Type B pancreatic cell (in vitro differentiated cells): Measurements from ENCODE around the gene ATP1B1. TPM values are rescaled to one million over a fixed set of nuclear protein-coding genes. Genes with fewer than 3 reads are reported as not detected.

Experiments
- DNase-seq: peaks from one replicate; pipeline ENCODE4 v3.0.0; 2021; ENCODE audit warnings: mixed read lengths; ENCODE audit not compliant: unreplicated experiment; ENCODE audit errors: extremely low spot score
- H3K27ac Mint-ChIP-seq: 2 replicates; pipeline ENCODE4 v1.8.0; 2021; ENCODE audit warnings: mild to moderate bottlenecking, mixed read lengths
- H3K27me3 Mint-ChIP-seq: 2 replicates; pipeline ENCODE4 v1.8.0; 2021; ENCODE audit warnings: mixed read lengths
- H3K36me3 Mint-ChIP-seq: 2 replicates; pipeline ENCODE4 v1.8.0; 2021; ENCODE audit warnings: mixed read lengths
- H3K4me1 Mint-ChIP-seq: one replicate; pipeline ENCODE4 v1.8.0; 2021; ENCODE audit warnings: mixed read lengths; ENCODE audit not compliant: unreplicated experiment
- H3K4me3 Mint-ChIP-seq: 2 replicates; pipeline ENCODE4 v1.8.0; 2021; ENCODE audit warnings: mild to moderate bottlenecking, mixed read lengths
- H3K9me3 Mint-ChIP-seq: 2 replicates; pipeline ENCODE4 v1.8.0; 2021; ENCODE audit warnings: mixed read lengths
- total RNA-seq: library from RNA; stranded (reverse); gene quantifications from 2 replicates; pipeline ENCODE4 v1.2.1, GENCODE V29; 2021; ENCODE audit warnings: low replicate concordance
- TF ChIP-seq, protein P1 (sequence below): fragments of 200-600 bp; sonication (generic); conservative IDR thresholded peaks from 2 replicates; pipeline ENCODE4 v1.5.0; 2021; ENCODE audit warnings: antibody characterized with exemption, mild to moderate bottlenecking

Gene ATP1B1
- total RNA-seq, 1 donor from 2014 or later = 237 TPM

DNA sequence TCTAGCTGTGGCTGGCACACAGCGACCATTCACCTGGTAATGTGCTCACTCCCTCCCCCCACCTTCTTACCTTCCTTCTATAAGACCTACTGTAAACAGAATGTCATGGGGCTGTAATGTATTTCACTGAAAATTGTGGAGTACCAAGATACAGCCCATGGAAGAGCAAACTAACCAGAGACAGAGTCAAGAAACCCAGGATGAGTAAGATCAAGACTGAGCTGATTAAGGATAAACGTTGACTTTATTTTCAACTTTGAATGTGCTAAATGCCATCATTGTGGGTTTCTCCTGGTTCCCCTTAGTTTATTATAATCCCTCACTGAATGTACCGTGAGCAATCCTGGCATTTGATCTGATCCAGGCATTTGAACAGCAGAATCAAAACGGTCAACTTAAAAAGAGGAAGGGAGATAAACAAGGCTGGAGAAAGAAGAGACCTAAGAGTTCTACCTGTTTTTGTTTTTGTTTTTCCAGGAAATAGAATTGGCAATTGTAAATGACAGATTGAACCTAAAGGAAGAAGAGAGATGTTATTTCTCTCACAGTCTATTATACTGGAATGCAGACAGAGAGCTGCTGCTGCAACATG, 16.1 kb upstream of the ATP1B1 start:
- Mint-ChIP-seq H3K4me1 (peaks cover 9% of the 10 kb centered on the region), H3K36me3 (no peaks in the 10 kb centered on the region), H3K27ac (no peak overlapping the region), H3K4me3 (no peak overlapping the region), H3K27me3 (no peaks in the 10 kb centered on the region), H3K9me3 (no peaks in the 10 kb centered on the region)
- TF ChIP-seq, protein P1, sequence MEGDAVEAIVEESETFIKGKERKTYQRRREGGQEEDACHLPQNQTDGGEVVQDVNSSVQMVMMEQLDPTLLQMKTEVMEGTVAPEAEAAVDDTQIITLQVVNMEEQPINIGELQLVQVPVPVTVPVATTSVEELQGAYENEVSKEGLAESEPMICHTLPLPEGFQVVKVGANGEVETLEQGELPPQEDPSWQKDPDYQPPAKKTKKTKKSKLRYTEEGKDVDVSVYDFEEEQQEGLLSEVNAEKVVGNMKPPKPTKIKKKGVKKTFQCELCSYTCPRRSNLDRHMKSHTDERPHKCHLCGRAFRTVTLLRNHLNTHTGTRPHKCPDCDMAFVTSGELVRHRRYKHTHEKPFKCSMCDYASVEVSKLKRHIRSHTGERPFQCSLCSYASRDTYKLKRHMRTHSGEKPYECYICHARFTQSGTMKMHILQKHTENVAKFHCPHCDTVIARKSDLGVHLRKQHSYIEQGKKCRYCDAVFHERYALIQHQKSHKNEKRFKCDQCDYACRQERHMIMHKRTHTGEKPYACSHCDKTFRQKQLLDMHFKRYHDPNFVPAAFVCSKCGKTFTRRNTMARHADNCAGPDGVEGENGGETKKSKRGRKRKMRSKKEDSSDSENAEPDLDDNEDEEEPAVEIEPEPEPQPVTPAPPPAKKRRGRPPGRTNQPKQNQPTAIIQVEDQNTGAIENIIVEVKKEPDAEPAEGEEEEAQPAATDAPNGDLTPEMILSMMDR = no peak
- no peak for DNase-seq

DNA sequence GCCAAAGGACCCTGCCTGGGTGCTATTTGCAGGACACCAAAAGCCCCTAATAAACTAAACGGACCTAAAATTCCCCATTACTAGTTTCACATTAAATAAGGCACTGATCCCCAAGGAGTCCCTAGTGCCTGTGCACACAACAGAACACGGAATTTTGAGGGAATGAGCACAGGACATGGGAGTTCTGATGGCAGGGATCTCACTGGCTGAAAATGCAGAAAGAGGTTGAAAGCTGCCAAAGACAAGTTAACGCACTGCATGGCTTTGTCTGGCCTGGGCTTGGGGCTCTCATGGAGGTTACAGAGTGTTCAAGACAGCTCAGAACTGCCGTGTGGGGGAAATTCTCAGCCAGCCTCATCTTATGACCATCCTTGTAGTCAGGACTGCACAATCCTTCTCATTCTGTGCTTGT, 15.6 kb upstream of the ATP1B1 start:
- Mint-ChIP-seq H3K4me1 (peaks cover 9% of the 10 kb centered on the region), H3K9me3 (no peaks in the 10 kb centered on the region), H3K27ac (no peak overlapping the region), H3K36me3 (no peaks in the 10 kb centered on the region), H3K27me3 (no peaks in the 10 kb centered on the region), H3K4me3 (no peak overlapping the region)
- no peak for DNase-seq
- TF ChIP-seq, protein P1 = no peak

DNA sequence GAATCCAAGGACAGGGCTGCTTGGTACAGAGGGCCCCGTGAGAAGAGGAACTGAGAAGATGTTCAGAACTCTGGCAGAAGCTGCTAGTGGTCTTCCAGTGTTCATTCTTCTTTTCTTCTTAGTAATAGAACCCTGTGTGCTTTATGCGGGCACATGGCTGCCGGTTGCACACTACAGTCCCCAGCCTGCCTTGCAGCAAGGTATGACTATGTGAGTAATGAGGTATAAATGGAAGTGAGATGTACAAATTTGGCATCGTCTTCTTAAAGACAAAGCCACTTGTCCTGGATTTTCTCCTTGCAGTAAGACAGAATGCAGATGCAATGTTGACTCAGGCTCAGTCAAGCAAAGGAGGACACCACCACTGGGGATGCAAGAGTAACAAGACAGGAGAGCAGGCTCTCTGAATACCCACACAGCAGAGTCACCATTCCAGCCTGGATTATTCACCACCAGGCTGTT, 15.0 kb upstream of the ATP1B1 start:
- Mint-ChIP-seq H3K36me3 (no peaks in the 10 kb centered on the region), H3K9me3 (no peaks in the 10 kb centered on the region), H3K4me3 (no peak overlapping the region), H3K27ac (no peak overlapping the region), H3K4me1 (peaks cover 9% of the 10 kb centered on the region), H3K27me3 (no peaks in the 10 kb centered on the region)
- TF ChIP-seq, protein P1 = no peak
- DNase-seq = no peak

DNA sequence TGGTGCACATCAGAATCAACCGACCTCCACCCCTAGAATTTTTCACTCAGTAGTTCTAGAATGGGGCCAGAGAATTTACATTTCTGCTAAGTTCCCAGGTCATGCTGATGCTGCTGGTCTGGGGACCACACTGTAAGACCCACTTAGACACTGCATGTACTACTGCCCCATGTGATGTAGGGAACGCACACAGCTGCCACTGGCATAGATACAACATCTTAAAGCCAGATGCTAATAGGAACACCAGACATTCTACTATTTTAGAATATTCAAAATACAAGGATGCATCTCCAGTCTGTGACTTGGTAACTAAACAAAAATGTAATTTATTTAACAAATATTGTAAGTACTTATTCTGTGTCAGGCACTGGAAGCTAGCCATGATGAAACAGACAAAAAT, 14.1 kb upstream of the ATP1B1 start:
- H3K27ac Mint-ChIP-seq = no peak overlapping the region
- no peak for DNase-seq
- TF ChIP-seq, protein P1 = no peak
- H3K36me3 Mint-ChIP-seq = no peaks in the 10 kb centered on the region
- no peak overlapping the region for H3K4me3 Mint-ChIP-seq
- H3K4me1 Mint-ChIP-seq = peaks cover 4% of the 10 kb centered on the region
- H3K27me3 Mint-ChIP-seq = no peaks in the 10 kb centered on the region
- peaks cover 4% of the 10 kb centered on the region for H3K9me3 Mint-ChIP-seq

DNA sequence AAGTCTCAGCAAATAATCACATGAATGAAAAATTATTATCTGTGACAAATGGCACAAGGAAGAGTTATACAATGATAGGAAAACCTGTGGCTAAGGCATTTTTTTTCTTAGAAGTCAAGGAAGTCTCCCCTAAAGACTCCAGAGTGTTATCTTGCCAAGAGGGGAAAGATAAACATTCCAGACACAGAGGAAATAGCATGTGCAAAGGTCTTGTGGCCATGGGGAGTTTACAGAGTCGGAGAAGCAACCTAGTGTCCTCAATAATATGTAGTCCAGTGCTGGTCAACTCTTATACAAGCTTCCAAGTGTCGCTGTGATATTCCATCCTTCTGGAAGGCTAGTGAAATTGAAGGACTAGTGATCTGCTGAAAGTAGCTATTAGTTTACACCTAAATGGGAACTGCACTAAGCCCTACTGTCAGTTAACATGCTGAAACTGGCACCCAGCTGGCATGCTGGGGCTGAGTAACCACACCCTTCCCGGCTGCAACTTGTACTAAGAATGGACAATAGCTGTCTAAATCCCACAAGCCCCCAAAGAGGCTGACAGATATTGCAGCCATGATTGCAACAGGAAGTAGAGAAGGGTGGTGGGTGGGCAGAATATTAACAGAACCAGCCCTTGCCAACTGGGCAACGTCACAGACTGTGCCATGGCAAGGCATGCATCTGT, 11.5 kb upstream of the ATP1B1 start:
- H3K27me3 Mint-ChIP-seq = no peaks in the 10 kb centered on the region
- no peaks in the 10 kb centered on the region for H3K36me3 Mint-ChIP-seq
- TF ChIP-seq, protein P1 = no peak
- H3K4me3 Mint-ChIP-seq = no peak overlapping the region
- no peak overlapping the region for H3K27ac Mint-ChIP-seq
- peaks cover 4% of the 10 kb centered on the region for H3K9me3 Mint-ChIP-seq
- H3K4me1 Mint-ChIP-seq = no peaks in the 10 kb centered on the region
- DNase-seq = no peak
